T-helper 2 cell (primary cell): ENCODE data around the gene DGCR8.

Experiments
- DNase-seq, 5 experiments: peaks; one replicate each; pipeline versions ENCODE4 v3.0.0 to v3.0.0-alpha.2; 2012 to 2022

DGCR8 gene

GRCh38 chr22:20126284-20127029 lies 46.4 kb downstream of the DGCR8 start:
- DNase-seq: no peak

GRCh38 chr22:20127318-20127868 lies 47.4 kb downstream of the DGCR8 start:
- no peak for DNase-seq

GRCh38 chr22:20127869-20128618 lies 48.0 kb downstream of the DGCR8 start:
- no peak for DNase-seq

GRCh38 chr22:20128619-20128901 lies 48.5 kb downstream of the DGCR8 start:
- no peak for DNase-seq

GRCh38 chr22:20128902-20129746 lies 49.1 kb downstream of the DGCR8 start:
- DNase-seq: peak; percentile 20 to 67 (median 32)

GRCh38 chr22:20129747-20130014 lies 49.6 kb downstream of the DGCR8 start:
- DNase-seq: no peak

GRCh38 chr22:20130319-20130718 lies 50.3 kb downstream of the DGCR8 start:
- DNase-seq: peak in 1 of 5 experiments; percentile 35

- peak; percentile 69 to 81 (median 73) for DNase-seq
These were observed 50.9 kb downstream of the DGCR8 start for GRCh38 chr22:20130731-20131596.

GRCh38 chr22:20131597-20131858 lies 51.5 kb downstream of the DGCR8 start, which contains the start of gene ZDHHC8:
Gene ZDHHC8 (plus strand): TSS chr22:20131804. CDS start chr22:20131948, 144 bp downstream.
- peak in 4 of 5 experiments; percentile 39 to 55 (median 44) for DNase-seq

- peak in 1 of 5 experiments; percentile 39 for DNase-seq
These were observed 52.0 kb downstream of the DGCR8 start for GRCh38 chr22:20131859-20132685.

GRCh38 chr22:20132686-20133246 lies 52.7 kb downstream of the DGCR8 start:
- DNase-seq: no peak

GRCh38 chr22:20133930-20134549 lies 54.0 kb downstream of the DGCR8 start:
- DNase-seq: no peak

GRCh38 chr22:20135265-20135664 lies 55.2 kb downstream of the DGCR8 start:
- DNase-seq: no peak

- no peak for DNase-seq
These were observed 56.0 kb downstream of the DGCR8 start for GRCh38 chr22:20135806-20136602.

GRCh38 chr22:20136603-20136873 lies 56.5 kb downstream of the DGCR8 start:
- no peak for DNase-seq

- no peak for DNase-seq
These were observed 57.1 kb downstream of the DGCR8 start for GRCh38 chr22:20137113-20137512.

- DNase-seq: no peak
These were observed 57.8 kb downstream of the DGCR8 start for GRCh38 chr22:20137671-20138416.

GRCh38 chr22:20138417-20138738 lies 58.3 kb downstream of the DGCR8 start:
- DNase-seq: no peak

GRCh38 chr22:20138868-20139267 lies 58.8 kb downstream of the DGCR8 start:
- DNase-seq: no peak
